GM12864 (cell line): Measurements from ENCODE around the gene ZNF438.
A peak's percentile ranks its signal among the peaks of the same experiment; 100 is the strongest.

Experiments
- DNase-seq: peaks from one replicate; pipeline ENCODE4 v3.0.0-alpha.2; 2011; ENCODE audit warnings: low read depth
- H3K4me3 ChIP-seq: 2 replicates; pipeline ENCODE4 v1.5.1; 2011; ENCODE audit warnings: mild to moderate bottlenecking, low read depth, low read length, control low read depth
- TF ChIP-seq, protein P1 (sequence below): IDR thresholded peaks from 2 replicates; pipeline ENCODE4 v1.5.1; 2011; ENCODE audit warnings: low read depth, mild to moderate bottlenecking, moderate library complexity, low read length, control low read depth, inconsistent platforms; ENCODE audit errors: missing control alignments

Gene ZNF438

GRCh38 chr10:31031558-31032257, at the start of gene ZNF438:
ZNF438 (minus strand) TSS chr10:31031865; CDS start chr10:30877034, 154,831 bp downstream.
- TF ChIP-seq, protein P1, sequence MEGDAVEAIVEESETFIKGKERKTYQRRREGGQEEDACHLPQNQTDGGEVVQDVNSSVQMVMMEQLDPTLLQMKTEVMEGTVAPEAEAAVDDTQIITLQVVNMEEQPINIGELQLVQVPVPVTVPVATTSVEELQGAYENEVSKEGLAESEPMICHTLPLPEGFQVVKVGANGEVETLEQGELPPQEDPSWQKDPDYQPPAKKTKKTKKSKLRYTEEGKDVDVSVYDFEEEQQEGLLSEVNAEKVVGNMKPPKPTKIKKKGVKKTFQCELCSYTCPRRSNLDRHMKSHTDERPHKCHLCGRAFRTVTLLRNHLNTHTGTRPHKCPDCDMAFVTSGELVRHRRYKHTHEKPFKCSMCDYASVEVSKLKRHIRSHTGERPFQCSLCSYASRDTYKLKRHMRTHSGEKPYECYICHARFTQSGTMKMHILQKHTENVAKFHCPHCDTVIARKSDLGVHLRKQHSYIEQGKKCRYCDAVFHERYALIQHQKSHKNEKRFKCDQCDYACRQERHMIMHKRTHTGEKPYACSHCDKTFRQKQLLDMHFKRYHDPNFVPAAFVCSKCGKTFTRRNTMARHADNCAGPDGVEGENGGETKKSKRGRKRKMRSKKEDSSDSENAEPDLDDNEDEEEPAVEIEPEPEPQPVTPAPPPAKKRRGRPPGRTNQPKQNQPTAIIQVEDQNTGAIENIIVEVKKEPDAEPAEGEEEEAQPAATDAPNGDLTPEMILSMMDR: peak; percentile 71
- H3K4me3 ChIP-seq: peak within 1 kb of the TSS; percentile 79
- peak; percentile 59 for DNase-seq

- TF ChIP-seq, protein P1: no peak
- H3K4me3 ChIP-seq: no peak overlapping the region
- DNase-seq: no peak
Observed at GRCh38 chr10:31076610-31076988, 44.9 kb upstream of the ZNF438 start.

- DNase-seq: no peak
- no peak overlapping the region for H3K4me3 ChIP-seq
- TF ChIP-seq, protein P1: no peak
Observed at GRCh38 chr10:31075881-31076609, 44.4 kb upstream of the ZNF438 start.

- TF ChIP-seq, protein P1: no peak
- no peak for DNase-seq
- H3K4me3 ChIP-seq: no peak overlapping the region
Observed at GRCh38 chr10:31075434-31075833, 43.8 kb upstream of the ZNF438 start.

GRCh38 chr10:31074722-31075086, 43.0 kb upstream of the ZNF438 start:
- TF ChIP-seq, protein P1: no peak
- H3K4me3 ChIP-seq: no peak overlapping the region
- no peak for DNase-seq

DNA sequence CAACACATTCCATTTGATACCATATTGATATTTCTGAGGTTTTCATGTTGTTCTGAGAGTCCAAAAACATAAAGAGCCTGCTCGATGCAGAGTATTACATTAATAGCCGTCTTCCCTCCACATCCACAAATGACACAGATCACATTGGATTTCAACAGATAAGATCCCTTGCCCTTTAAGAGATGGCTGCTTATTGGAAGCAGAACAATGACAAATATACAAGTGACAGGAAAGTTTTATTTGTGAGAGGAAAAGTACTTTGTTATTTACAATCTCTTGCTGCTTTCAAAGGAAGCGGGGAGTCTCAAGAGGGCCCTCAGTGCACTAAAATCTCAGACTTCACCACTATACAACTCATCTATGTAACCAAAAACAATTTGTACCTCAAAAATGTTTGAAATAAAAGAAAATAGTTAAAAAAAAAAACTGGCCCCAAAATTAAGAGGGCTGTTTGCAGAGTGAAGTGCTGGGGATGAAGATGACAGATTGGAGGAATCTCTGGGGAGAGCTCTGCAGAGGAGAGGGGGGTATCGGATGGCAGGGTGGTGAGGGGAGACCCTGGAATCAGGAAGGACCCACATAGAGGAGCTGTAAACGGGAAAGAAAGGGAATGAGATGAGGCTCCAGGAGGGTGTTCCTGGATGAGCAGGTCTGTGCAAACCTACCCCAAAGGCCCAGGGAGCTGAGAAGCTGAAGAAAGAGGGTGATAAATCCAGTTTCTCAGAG, 42.5 kb upstream of the ZNF438 start:
- H3K4me3 ChIP-seq: no peak overlapping the region
- TF ChIP-seq, protein P1: no peak
- no peak for DNase-seq
